Esophagus mucosa (tissue), 1 donor: ENCODE measurements around the gene MAP4K3. TPM values are rescaled to one million over a fixed set of nuclear protein-coding genes. Genes with fewer than 3 reads are reported as not detected.
A peak's percentile ranks its signal among the peaks of the same experiment; 100 is the strongest.
"Not testable (repeated sequence)": the region's sequence is repeated elsewhere in the genome, so short reads cannot be mapped to it uniquely, and the experiment has no call there.

ENCODE experiments used
- ATAC-seq: fragments of 200-7000 bp; cut with Tn5 transposase; one replicate; pipeline ENCODE4 v1.9.1; 2020
- total RNA-seq: library from RNA; stranded (reverse); gene quantifications from one replicate; pipeline ENCODE4 v1.2.4, GENCODE V29; 2023
- donor health status: DM: yes; HTN: yes; CAD: no.

The MAP4K3 gene
- total RNA-seq, 1 donor from 2014 or later: 12.4 TPM

DNA sequence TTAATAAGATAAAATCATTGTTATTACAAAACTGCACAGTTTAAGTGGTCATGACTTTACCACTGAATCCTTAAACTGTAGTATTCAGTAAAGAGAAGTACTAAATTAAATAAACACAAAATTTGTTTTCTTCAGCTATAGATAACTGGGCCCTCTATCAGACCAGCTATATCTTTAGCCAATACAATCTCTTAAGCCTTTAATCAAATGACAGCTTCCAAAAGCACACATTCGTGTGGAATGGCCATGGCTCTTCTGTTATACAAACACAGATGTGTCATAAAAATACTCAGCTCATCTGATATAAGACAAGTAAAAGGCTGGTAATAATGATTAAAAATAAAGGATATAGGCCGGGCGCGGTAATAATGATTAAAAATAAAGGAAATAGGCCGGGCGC is 135.7 kb downstream of the MAP4K3 start:
- no peak for ATAC-seq

DNA sequence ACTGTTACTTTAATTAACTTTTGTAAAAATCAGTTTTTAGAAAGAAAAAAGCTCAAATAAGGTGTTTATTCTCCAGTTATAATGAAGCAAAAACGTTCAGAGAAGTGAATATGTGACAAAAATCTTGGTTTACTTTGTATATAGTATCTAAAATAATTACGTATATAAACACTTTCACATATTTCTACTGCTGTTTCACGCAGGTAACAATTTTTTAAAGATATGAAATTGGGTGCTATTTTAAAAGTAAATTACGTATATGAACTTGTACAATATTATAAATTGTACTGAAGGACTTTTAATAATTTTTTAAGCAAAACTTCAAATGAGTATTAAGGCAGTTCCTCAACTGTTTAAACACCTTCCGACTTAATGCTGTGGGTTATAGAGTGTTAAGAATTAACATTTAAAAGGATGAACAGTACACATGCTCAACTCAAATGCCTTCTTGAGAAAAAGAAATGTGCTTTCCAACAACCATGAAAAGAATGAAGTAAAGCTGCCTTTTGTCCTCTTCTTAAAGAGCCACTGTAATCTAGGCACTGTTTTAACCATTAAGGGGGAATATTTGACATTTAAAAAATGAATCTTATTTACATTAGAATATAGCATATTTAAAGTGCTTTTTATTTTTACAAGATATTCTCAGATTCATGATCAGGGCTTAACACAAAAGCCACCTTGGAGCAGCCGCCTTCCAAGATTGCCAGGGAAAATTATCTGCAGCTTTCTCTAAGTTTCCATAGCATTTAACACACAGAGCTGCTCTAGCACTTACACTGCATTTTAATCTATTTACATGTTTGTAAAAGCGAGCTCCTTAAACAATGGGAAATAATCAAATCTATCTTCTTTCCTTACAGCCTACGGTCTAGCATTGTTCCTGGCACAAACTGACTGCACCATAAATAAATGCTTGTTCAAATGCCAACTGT is 136.8 kb downstream of the MAP4K3 start:
- ATAC-seq: no peak

GRCh38 chr2:39290433-39290832 is 146.7 kb downstream of the MAP4K3 start:
- ATAC-seq: no peak

GRCh38 chr2:39289609-39290008 is 147.5 kb downstream of the MAP4K3 start:
- no peak for ATAC-seq

- ATAC-seq: no peak
Measured at GRCh38 chr2:39283561-39283960, 153.5 kb downstream of the MAP4K3 start.

DNA sequence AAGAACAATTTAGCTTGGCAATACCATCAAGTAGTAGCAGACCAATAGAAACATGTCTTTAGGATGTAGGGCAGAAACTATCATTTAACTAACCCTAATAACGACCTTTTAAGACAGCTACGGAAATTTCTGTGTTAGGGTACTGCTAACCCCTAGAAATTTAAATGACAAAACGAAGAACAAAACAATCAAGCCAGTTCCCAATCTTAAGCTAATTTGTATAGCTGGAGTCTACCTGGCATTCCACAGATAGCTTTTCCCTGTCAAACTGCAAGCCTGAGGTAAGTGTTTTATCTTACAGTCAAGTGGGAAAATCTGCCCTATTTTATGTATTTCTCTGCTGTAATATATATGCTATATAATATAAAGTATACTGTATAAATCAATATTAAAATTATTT is 155.7 kb downstream of the MAP4K3 start:
- ATAC-seq: no peak

GRCh38 chr2:39275016-39275415 is 162.1 kb downstream of the MAP4K3 start:
- ATAC-seq: peak; percentile 81

- no peak for ATAC-seq
Measured at GRCh38 chr2:39269941-39270340, 167.1 kb downstream of the MAP4K3 start.

GRCh38 chr2:39266916-39267434 is 170.1 kb downstream of the MAP4K3 start:
- ATAC-seq: no peak

- peak; percentile 54 for ATAC-seq
Measured at GRCh38 chr2:39266139-39266805, 170.8 kb downstream of the MAP4K3 start.

GRCh38 chr2:39265315-39265714 is 171.8 kb downstream of the MAP4K3 start:
- ATAC-seq: no peak

DNA sequence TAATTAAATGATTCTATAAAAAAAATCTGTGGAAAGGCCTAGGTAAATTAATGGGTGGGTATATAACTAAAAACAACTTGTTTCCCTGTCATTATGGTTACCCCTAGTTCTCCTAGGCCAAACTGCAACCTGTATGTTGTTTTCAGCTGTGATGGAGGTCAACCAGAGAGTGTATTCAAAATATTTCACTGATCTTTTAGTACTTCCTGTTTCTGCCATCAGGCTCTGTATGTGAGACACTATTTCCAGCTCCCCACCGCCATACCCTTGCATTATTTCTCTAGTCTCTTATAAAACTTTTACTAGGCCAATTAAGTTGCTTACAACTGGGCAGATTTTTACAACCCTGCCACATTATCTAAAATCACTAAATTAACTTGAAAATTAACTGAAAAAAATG is 172.4 kb downstream of the MAP4K3 start:
- no peak for ATAC-seq

DNA sequence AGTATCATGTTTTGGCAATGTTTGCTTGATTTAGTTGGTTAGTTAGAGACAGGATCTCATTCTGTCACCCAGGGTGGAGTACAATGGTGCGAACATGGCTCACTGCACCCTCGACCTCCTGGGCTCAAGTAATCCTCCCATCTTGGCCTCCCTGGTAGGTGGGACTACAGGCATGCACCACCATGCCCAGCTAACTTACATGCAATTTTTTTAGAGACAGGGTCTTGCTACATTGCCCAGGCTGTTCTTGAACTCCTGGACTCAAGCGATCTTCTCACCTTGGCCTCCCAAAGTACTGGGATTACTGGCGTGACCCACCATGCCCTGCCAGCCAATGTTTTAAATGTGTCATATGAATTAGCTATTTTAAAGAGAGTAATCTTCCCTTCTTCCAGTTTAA is 177.0 kb downstream of the MAP4K3 start:
- ATAC-seq: no peak

DNA sequence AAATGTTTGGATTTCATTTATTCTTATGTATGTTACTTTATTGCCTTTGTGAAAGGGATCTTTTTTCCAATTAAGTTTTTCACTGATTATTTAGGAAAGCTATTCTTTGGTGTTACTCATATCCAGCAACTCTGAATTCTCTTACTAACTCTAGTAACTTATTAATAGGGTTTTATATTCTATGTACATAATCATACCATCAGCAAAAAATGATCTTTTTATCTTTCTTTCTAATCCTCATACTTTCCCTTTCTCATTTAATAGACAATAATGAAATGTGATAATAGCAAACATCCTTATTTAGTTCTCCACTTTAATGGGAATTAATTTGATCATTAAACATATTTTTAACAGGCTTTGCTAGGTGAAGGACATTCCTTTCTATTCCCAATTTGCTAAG is 181.0 kb downstream of the MAP4K3 start:
- no peak for ATAC-seq

DNA sequence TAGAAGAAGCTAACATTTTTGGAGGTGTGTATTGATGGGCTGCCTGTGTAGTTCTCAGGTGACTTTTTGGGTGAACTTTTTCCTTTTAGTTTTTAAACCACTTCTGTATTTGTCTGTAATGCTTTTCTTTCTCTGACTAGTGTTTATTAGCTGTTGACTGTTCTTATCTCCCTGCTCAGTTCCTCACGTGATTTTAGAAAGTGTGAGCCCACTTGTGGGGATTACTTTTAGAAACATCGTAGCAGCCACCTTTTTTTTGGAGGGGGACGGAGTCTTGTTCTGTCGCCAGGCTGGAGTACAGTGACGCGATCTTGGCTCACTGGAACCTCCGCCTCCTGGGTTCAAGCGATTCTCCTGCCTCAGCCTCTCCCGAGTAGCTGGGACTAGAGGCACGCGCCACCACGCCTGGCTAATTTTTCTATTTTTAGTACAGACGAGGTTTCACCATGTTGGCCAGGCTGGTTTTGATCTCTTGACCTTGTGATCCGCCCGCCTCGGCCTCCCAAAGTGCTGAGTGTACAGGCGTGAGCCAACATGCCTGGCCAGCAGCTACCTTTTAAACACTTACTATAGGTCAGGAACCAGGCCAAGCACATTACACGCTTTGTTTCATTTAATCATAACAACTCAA is 184.1 kb downstream of the MAP4K3 start:
- no peak for ATAC-seq

DNA sequence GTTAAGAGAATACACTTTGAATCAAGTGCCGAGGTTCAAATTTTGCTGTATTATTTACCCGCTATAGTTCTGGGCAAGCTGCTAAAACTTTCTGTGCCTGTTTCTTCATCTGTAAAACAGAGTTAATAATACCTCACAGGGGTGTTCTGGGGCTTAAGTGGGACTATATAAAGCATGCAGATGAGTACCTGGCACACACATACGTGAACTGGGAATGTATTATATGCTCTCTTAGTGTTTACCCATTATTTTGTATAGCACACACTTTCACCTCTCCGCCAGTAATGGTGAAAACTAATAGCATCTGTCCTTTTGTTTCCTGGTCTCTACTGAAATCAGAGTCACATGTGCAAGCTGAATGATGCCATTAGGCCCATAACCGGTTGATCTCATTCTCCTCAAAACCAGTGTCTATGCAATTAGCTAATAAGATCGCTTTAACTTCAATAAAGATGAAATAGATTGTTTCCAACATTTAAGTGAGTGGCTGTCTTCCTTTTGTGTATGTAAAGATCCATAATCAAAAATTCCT is 189.5 kb downstream of the MAP4K3 start:
- ATAC-seq: no peak

GRCh38 chr2:39246382-39246980 is 190.6 kb downstream of the MAP4K3 start:
- ATAC-seq: no peak

- not testable (repeated sequence) for ATAC-seq
Measured at GRCh38 chr2:39244963-39245625, 192.0 kb downstream of the MAP4K3 start.

- not testable (repeated sequence) for ATAC-seq
Measured at GRCh38 chr2:39244241-39244862, 192.7 kb downstream of the MAP4K3 start.

- ATAC-seq: peak; percentile 28
Measured at GRCh38 chr2:39243469-39244123, 193.5 kb downstream of the MAP4K3 start, which contains the start of gene CDKL4. Gene CDKL4, minus strand, starts transcription at chr2:39243970.

- no peak for ATAC-seq
Measured at GRCh38 chr2:39241588-39241987, 195.5 kb downstream of the MAP4K3 start.
